Parathyroid adenoma (tissue), 2 donors: ENCODE measurements around the gene FLNB.

Experiments
- H2AFZ ChIP-seq: fragments of 300-600 bp; sonication (generic); one replicate; pipeline ENCODE4 v1.7.0; 2017; ENCODE audit warnings: antibody characterized with exemption, mild to moderate bottlenecking
- H3K27ac ChIP-seq: fragments of 300-600 bp; sonication (generic); one replicate; pipeline ENCODE4 v1.7.0; 2017
- H3K27me3 ChIP-seq: fragments of 300-600 bp; sonication (generic); one replicate; pipeline ENCODE4 v1.7.0; 2017; ENCODE audit warnings: low read length; ENCODE audit not compliant: control insufficient read depth, insufficient read depth
- H3K36me3 ChIP-seq: fragments of 300-600 bp; sonication (generic); one replicate; pipeline ENCODE4 v1.7.0; 2017; ENCODE audit warnings: low read length; ENCODE audit not compliant: control insufficient read depth, insufficient read depth
- H3K4me1 ChIP-seq: fragments of 300-600 bp; sonication (generic); one replicate; pipeline ENCODE4 v1.7.0; 2017; ENCODE audit warnings: control low read depth
- H3K4me2 ChIP-seq: fragments of 300-600 bp; sonication (generic); one replicate; pipeline ENCODE4 v1.7.0; 2017; ENCODE audit warnings: low read length
- H3K4me3 ChIP-seq: fragments of 300-600 bp; sonication (generic); one replicate; pipeline ENCODE4 v1.7.0; 2017; ENCODE audit warnings: low read depth, low read length
- H3K79me2 ChIP-seq: fragments of 300-600 bp; sonication (generic); one replicate; pipeline ENCODE4 v1.7.0; 2017; ENCODE audit warnings: control low read depth
- H3K9ac ChIP-seq: fragments of 300-600 bp; sonication (generic); one replicate; pipeline ENCODE4 v1.7.0; 2017; ENCODE audit warnings: mild to moderate bottlenecking
- H3K9me3 ChIP-seq: fragments of 300-600 bp; sonication (generic); one replicate; pipeline ENCODE4 v1.7.0; 2017; ENCODE audit warnings: low read length; ENCODE audit not compliant: control insufficient read depth
- CTCF ChIP-seq: fragments of 300-600 bp; sonication (generic); IDR thresholded peaks from one replicate; pipeline ENCODE4 v1.7.0; 2017; ENCODE audit warnings: antibody characterized with exemption, mild to moderate bottlenecking
- donor health status: primary hyperparathyroidism.

FLNB gene

GRCh38 chr3:57963811-57964346 lies 44.3 kb upstream of the FLNB start:
- no peak overlapping the region for H3K27ac ChIP-seq
- TF ChIP-seq CTCF, result no peak
- H3K4me2 ChIP-seq, result no peak overlapping the region
- no peak overlapping the region for H3K9ac ChIP-seq
- no peaks in the 10 kb centered on the region for H3K9me3 ChIP-seq
- peaks cover 7% of the 10 kb centered on the region for H3K4me1 ChIP-seq
- no peaks in the 10 kb centered on the region for H3K36me3 ChIP-seq
- no peak overlapping the region for H3K4me3 ChIP-seq
- H2AFZ ChIP-seq, result no peak overlapping the region
- H3K79me2 ChIP-seq, result no peaks in the 10 kb centered on the region
- no peaks in the 10 kb centered on the region for H3K27me3 ChIP-seq

GRCh38 chr3:57966829-57967228 lies 41.4 kb upstream of the FLNB start:
- Histone ChIP-seq H3K27me3 (no peaks in the 10 kb centered on the region), H3K4me3 (no peak overlapping the region), H3K9me3 (no peaks in the 10 kb centered on the region), H3K79me2 (no peaks in the 10 kb centered on the region), H3K4me2 (no peak overlapping the region), H3K36me3 (no peaks in the 10 kb centered on the region), H3K4me1 (peaks cover under 1% of the 10 kb centered on the region), H2AFZ (peak overlapping the region; percentile 44), H3K9ac (no peak overlapping the region), H3K27ac (no peak overlapping the region)
- no peak for TF ChIP-seq CTCF

GRCh38 chr3:57967590-57967989 lies 40.6 kb upstream of the FLNB start:
- no peak for TF ChIP-seq CTCF
- no peaks in the 10 kb centered on the region for H3K27me3 ChIP-seq
- no peak overlapping the region for H3K4me2 ChIP-seq
- H3K9me3 ChIP-seq, result no peaks in the 10 kb centered on the region
- H3K4me1 ChIP-seq, result no peaks in the 10 kb centered on the region
- no peak overlapping the region for H3K4me3 ChIP-seq
- no peaks in the 10 kb centered on the region for H3K79me2 ChIP-seq
- no peak overlapping the region for H3K27ac ChIP-seq
- H3K36me3 ChIP-seq, result no peaks in the 10 kb centered on the region
- H2AFZ ChIP-seq, result no peak overlapping the region
- no peak overlapping the region for H3K9ac ChIP-seq

GRCh38 chr3:57968501-57968900 lies 39.7 kb upstream of the FLNB start:
- Histone ChIP-seq H3K9ac (no peak overlapping the region), H3K27me3 (no peaks in the 10 kb centered on the region), H3K79me2 (no peaks in the 10 kb centered on the region), H3K27ac (no peak overlapping the region), H2AFZ (no peak overlapping the region), H3K4me1 (no peaks in the 10 kb centered on the region), H3K36me3 (no peaks in the 10 kb centered on the region), H3K4me3 (no peak overlapping the region), H3K9me3 (no peaks in the 10 kb centered on the region), H3K4me2 (no peak overlapping the region)
- TF ChIP-seq CTCF, result no peak

- Histone ChIP-seq H3K4me1 (no peaks in the 10 kb centered on the region), H3K4me2 (no peak overlapping the region), H3K4me3 (no peak overlapping the region), H3K9me3 (no peaks in the 10 kb centered on the region), H3K27me3 (no peaks in the 10 kb centered on the region), H3K79me2 (no peaks in the 10 kb centered on the region), H3K27ac (peak overlapping the region; percentile 44), H3K9ac (no peak overlapping the region), H3K36me3 (no peaks in the 10 kb centered on the region), H2AFZ (no peak overlapping the region)
- TF ChIP-seq CTCF, result no peak
Measured at GRCh38 chr3:57971975-57972374, 36.2 kb upstream of the FLNB start.
